Stimulated activated CD8-positive, alpha-beta memory T cell treated with anti-CD3 and anti-CD28 coated beads, Interleukin-7, amount 100 ng/mL, for 4 hours (primary cell): ENCODE results near the gene GMDS.

Experiments used
- DNase-seq, 2 donors: peaks; one replicate each; pipeline ENCODE4 v3.0.0-alpha.2; 2020; ENCODE audit warnings: low read depth in 2 of 2

Gene GMDS

DNA sequence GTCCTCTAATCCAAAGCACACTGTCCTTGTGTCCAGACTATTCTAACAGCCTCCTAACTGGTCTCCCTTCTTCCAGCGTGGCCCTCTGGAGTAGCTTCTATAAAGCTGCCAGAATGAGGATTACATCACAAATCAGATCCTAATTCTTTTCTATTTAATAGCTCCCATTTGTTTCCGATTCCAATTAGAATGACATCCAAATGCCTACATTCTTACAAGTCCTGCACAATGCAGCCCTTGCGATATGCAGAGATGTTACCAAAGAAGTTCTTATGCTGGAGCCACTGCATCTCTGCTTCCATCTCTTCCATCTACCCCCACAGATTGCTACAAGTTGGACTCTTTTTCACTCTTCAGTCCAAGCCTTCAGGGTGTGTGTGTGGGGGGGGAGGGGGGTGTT lies 40.0 kb downstream of the GMDS start:
- DNase-seq, result no peak

DNA sequence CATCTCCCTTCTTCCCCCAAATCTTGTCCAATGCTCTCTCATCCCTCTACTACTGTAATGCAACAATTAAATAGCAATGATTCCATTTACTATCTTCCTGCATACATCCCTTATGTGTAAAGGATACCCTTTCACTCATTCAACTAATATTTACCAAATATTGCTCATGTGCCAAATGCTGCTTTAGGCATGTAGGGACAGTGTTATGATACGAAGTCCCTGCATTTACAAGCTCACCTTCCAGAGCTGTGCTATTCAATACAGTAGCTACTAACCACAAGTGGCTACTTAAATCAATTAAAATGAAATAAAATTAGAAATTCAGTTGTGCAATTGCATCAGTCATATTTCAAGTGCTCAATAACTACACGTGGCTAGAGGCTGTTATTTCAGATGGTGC lies 41.1 kb downstream of the GMDS start:
- DNase-seq, result no peak

DNA sequence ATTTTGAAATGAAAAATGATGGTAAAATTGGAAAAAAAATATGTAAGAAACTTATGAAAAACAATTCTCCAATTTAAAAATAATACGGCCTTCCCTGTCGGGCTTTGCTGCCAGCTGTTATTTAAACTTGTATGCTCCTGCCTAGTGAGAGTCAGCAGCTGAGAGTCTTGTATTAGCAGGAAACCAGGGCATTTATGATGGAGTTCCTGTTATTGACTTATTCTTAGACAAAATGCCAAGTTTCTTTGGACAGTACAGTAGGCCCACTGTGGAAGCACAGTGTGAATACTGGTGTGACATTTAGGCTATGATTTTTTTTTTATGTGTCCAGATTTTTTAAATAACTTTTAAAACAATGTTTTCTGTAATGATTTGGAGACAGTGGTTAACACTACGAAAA lies 42.1 kb downstream of the GMDS start:
- no peak for DNase-seq

DNA sequence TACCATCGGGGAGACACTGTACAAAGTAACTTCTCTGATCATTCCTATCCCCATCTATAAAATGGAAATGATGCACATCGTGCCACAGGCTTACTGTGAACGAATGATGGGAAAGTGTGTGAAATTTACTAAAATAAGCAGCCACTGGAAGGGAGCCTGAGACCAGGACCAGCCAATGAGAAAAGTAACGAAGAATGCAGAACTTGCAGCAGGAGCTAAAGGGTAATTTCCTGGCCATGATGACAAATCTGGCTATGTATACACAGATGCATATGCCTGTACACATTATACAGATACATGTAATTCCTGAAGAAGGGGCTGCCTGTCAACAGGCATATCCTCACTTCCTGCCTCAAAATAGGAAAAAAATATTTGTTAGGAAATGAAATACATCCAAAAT lies 47.4 kb downstream of the GMDS start:
- DNase-seq, result no peak

DNA sequence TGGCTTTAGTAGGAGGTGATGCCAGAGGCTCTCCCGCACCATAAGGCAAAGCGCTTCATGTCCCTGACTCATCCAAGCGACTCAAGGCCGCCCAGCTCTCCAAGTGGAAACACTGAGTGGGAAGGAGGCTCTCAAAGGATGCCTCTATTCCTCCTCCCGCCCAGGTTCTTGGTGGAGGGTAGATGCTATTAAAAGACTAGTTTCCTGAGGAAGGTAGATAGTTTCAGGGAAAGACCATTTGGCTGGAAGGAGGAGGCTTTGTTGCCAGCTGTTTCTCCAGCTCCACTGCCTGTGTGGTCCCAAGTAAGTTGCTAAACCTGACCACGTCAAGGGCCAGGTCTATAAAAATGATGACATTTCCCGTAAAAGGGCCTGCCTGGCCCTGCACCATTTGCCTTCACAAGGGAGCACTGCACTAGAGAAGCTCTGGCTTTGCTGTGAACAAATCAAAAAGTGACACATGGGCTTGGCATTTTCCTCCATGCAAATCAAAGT lies 48.2 kb downstream of the GMDS start:
- no peak for DNase-seq

DNA sequence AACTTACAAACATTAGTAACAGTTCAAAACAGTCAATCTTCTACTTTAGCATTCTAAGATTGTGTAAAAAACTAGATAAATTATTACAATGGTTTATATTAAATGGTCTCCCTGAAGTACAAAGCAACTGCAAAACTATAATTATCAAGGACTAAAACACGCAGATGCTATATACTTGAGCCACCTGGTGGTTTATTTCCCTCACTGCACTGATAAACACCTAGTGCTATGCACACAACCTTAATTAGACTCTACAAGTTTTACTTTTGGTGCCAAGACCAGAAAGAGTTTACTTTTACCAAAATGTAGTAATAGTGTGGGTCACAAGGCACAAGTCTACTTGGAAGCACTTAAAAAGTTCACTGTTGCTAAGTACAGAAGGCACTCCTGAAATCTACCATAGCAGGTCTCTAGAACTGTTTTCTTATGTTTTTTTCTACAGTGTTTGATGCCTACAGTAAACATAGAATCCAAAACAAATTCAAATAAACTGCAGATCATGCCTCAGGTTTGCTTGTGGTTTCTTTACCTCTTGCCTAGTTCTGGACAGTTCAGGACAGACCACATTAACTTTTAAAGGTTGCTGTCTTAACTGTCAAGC lies 49.2 kb downstream of the GMDS start:
- no peak for DNase-seq

DNA sequence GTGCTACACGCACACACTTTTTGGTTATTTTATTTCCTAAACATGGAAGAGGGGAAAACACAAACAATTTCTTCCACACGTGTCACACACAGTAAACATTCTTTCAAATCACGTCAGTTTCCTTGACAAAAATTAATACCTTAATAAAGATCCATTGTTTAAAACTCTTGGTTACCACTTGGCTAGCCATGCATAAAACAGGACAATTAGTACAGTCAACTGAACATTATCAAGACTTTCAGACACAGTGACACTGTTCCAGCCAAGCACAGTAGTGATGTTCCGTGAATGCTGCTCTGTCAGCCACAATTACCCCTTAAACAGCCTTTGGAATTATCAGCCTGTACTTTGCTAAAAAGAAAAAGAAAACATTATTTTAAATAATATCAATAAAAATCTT lies 50.8 kb downstream of the GMDS start:
- no peak for DNase-seq

DNA sequence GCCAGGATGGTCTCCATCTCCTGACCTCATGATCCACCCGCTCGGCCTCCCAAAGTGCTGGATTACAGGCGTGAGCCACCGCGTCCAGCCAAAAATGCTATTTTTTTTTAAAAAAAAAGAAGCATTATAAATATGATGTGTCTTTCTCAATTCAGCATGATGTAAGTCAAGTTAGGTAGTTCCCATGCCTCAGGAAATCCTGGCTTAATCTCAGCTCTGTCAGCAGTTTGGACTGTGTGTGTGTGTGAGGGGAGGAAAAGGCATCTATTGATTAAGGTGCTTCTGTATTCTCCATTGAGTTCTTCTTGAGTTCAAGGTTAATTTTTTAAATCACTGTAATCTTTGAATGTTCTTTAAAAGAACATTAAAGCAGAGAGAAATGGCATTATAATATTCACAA lies 51.5 kb downstream of the GMDS start:
- no peak for DNase-seq

DNA sequence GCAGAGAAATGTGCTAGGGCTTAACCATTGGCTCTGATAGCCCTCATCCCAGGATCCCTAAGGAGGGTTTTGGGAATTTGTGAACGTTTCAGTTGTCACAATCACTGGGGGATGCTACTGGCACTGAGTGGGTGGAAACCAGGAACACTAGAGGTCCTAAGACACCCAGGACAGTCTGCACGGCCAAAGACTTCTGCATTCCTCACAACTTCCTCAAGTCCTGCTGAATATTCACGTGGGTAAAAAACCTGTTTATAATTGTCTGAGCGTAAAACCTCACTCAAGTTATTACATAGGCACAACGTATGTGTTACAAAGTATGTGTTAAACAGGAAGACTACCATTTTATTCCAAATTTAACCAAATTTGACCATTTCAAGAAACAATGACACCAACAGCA lies 52.4 kb downstream of the GMDS start:
- no peak for DNase-seq

DNA sequence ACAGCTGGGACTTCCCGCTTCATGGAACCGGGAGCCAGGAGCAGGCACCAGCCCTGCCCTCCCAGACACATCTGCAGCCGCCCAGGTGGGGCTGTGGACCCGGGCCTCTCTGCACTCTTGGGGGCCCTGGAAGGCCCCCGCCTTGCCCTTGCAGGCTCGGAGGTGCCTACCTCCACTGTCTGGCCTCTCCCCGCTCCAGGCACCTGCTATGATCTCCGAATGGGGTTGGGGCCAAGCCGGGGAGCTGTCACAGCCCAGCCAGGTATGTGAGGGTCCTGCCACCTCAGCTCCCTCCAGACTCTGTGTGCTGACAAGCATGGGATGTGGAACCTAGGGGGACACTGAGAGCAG lies 54.0 kb downstream of the GMDS start:
- no peak for DNase-seq

DNA sequence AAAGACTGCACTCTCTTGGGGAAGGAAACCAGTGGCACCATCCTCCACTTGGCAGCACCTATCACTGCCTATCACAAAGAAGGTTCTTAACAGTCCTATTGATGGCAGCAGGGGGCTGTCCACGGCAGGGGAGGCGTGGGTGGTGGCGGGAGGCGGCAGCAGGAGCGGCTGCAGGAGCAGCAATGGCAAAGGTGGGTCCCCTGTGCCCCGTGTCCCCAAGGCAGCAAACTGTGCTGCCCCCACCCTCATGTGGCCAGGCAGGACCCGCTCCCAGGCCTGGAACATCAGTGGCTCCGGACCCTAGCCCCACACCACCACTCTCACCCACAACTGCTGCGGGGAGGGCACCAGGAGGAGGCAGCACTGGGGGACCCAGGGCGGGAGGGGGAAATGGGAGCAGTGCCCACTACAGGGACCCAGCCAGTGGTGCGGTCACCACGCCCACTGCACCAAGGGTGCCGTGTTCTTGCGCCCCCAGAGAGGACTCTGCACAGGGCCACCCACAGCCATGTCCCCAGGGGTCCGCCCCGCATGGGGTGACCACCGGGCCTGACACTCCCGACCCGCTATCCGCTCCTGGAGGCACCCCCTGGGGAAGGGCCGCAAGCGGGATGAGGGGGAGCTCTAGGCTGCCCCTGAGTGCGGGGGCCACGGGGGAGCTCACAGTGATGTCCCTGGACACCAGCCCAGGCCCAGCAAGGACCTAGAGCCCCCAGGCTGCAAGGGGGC lies 54.6 kb downstream of the GMDS start:
- DNase-seq, result no peak

DNA sequence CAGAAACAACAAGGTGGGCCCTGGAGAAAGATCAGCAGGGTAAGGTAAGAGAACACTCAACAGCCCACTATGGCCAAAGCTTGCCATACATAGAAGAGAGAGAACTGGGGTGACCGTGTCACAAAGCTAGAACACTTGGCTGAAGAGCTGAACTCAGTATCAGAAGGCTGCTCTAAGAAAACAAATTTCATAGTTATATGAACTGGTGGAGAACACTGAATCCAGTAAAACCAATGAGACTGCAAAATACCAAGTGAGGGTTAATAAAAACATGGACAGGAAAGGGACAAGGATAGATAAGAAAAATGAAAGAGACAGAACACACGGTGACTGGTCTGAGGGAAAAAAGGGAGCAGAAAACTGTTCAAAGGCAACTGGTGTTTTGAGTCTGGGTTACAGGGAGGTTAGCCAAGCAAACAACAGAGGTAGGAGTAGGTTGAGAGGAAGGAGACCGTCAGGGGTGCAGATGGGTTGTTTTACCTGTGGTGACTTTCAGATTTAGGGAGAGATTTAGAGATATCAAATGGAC lies 56.5 kb downstream of the GMDS start:
- no peak for DNase-seq

DNA sequence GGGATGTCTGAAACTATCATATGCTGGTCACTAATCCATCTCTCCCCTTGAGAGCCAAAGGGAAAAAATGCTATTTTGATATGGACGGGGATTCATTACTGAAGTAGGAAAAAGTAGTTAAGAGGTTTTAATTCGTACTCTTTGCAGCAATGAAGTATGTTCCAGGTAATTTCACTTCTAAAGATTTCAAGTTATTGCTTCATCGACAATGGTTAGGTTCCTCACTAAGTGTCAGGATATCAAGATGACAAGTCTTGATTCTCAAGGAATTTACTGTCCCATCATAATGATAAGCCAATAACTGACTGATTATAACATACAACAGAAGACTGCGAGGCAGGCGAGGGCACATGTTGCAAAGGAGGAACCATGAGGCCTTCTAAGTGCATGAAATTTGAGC lies 57.0 kb downstream of the GMDS start:
- DNase-seq, result no peak

DNA sequence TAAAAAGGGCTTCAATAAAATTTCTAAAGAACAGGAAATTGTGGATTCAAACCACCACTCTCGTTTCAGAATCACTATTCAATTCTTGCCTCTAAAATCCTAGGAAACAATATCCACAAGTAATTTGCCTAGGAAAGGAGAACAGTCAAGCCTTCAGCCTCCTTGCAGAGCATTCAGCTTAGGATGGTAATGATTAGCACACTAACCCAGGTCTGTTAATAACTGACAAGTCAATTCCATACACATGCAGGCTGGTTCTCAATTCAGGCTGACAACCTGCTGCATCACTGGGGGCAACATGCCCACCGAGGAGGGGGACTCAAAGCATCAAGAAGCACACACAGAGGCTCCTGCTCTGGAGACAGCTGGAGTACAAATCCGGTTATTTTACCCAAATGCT lies 57.6 kb downstream of the GMDS start:
- no peak for DNase-seq

DNA sequence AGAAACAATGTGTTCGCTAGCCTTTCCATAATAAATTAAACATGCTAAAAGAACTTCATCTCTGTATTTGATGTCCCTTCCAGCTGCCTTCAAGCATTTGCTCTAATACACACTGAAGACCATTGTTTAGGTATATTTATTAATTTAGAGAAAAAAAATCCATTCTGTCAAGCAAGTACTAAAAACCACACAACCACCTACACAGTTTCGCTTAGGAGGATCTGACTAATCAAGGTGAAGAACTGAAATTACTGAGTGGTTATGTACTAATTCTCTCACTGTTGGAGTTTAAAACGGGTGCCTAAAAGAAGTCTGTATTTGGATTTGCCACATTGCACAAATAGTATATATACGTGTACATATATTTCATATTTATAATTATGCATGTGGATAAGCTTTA lies 58.9 kb downstream of the GMDS start:
- no peak for DNase-seq

DNA sequence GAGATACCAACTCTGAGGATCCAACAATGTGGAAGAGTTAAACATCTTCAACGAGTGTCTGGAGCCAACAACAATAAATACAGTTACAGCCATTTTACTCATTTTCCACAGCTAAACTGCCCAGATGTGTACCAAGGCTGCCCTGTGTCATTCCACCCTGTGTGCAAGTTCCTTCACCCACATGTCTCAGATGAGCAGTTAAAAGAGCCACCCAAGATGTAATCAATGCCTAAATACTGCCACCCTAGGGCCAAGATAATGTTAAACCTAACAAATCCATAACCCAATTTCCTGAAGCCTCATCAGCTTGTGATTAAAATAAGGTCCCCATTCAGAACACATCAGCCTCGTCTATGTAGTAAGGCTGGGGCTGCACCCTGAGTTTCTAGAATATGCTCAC lies 59.9 kb downstream of the GMDS start:
- DNase-seq, result no peak

DNA sequence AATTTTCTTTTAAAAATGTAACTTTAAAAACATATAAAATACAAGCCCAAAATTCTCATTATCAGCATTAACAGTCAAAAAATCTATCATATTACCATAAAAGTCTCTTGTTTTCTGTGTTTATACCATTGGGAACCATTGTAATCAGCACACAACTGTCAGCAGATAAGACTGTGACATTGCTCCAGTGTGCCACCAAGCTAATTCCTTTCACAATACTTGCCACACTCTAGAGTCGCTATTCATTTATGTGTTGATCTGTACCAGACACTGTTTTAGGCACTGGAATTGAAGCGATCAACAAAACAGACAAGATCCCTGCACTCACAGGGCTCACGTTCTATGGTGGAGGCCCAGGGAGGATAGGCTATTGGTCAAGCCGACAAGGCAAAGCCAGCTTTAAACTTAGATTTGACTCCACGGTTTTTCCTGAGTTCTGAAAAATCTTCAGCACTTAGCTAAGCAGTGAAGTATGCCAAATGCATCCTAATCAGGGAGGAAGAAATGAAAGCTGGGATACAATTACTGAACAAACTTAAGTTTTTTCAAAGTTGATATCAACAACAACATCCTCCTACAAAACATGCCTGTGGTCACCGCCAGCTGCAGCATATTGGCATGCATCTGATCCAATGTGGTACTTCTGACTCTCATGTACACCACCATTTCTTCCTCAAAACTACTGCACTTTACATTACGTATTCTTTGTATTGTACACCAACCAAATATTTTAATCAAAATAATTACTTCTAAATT lies 60.5 kb downstream of the GMDS start:
- DNase-seq, result no peak

DNA sequence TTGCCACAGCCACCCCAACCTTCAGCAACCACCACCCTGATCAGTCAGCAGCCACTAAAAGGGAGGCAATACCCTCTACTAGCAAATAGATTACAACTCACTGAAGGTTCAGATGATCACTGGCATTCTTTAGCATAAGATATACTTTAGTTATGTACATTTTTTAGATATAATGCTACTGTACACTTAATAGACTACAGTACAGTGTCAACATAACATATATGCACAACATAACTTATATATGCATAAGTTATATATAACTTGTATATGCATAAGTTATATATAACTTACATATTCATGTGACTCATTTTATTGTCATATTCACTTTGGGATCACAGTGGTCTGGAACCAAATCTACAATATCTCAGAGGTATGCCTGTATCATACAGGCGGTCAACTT lies 61.7 kb downstream of the GMDS start:
- no peak for DNase-seq

DNA sequence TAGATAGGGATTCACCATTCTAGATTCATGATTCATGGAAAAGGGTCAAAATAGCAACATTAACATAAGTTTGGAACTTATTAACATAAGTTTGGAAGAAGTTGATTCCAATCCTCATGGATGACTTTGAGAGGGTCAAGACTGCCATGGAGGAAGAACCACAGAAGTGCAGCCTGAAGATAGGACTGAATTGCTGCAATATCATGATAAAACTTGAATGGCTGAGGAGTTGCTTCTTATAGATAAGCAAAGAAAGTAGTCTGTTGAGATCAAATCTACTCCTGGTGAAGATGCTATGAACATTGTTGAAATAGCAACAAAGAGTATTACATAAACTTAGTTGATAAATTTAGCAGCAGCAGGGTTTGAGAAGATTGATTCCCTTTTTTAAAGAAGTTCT lies 62.2 kb downstream of the GMDS start:
- no peak for DNase-seq

DNA sequence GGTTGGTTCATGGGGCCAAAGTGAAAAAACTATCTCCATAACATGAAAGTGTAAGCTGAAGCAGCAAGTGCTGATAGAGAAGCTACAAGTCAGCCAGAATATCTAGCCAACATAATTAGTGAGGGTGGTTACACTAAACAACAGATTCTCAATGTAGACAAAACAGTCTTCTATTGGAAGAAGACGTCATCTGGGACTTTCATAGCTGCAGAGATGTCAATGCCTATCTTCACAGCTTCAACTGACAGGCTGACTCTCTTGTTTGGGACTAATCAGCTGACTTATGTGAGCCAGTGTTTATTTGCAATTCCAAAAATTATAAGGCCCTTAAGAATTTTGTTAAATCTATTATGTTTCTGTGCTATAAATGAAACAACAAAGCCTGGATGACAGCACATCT lies 63.2 kb downstream of the GMDS start:
- no peak for DNase-seq

DNA sequence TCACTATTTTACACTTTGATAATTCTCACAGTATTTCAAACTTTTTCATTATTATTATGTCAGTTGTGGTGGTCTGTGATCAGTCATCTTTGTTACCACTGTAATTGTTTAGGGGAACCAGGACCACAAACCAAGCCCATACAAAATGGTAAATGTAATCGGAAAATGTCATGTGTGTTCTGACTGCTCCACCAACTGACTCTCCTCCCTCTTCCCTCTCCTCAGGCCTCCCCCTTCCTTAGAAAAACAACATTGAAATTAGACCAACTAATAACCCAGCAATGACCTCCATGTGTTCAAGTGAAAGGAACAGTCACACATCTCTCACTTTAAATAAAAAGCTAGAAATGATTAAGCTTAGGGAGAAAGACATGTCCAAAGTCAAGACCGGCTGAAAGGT lies 63.8 kb downstream of the GMDS start:
- DNase-seq, result no peak

DNA sequence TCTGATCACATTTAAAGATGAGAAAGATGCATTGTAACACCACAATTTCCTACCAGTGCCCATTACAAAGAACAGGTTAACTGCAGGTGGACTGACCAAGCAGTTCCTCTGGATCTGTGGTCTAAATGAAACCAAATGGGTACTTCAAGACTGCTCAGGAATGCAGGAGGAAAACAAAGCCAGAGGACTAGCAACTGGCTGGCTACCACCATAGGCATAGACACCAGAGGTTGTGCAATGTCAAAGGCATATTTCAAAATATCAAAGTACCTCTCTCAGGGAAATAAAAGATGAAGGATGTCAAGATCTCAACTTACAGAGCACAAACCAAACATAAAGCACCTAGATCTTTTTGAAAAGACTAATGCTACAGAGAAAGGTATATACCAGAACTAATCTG lies 65.5 kb downstream of the GMDS start:
- no peak for DNase-seq

DNA sequence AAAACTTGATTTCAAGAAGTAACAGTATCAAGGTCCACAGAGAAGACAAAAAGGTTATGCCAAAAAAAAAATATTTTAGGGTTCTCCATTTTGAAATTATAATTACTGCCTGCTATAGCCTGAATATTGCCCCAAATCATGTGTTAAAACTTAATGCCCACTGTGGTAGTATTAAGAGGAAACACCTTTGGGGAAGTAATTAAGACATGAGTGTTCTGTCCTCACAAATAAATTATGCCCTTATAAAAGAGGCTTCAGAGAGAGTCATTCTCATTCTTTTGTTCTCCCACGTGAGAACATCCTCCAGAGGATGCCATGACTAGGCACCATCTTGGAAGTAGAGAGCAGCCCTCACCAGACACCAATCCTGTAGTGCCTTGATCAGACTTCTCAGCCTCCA lies 66.2 kb downstream of the GMDS start:
- no peak for DNase-seq
